Uterus (tissue), 2 donors: ENCODE results near the gene IQCE.

Experiments used
- POLR2A ChIP-seq, 2 donors: fragments of 450-650 bp; IDR thresholded peaks; one replicate each; pipeline ENCODE4 v1.6.1; 2016; ENCODE audit warnings: antibody characterized with exemption in 2 of 2, mild to moderate bottlenecking in 1 of 2, moderate library complexity in 1 of 2
- TF ChIP-seq, protein P1 (sequence below), 4 experiments: fragments of 200-600 bp in 2 of 4; fragments of 450-650 bp in 2 of 4; sonication (generic) in 2 of 4; IDR thresholded peaks; one replicate each; pipeline ENCODE4 v1.5.1; 2016 to 2019; ENCODE audit warnings: antibody characterized with exemption in 4 of 4, mild to moderate bottlenecking in 2 of 4, moderate library complexity in 1 of 4

DNA sequence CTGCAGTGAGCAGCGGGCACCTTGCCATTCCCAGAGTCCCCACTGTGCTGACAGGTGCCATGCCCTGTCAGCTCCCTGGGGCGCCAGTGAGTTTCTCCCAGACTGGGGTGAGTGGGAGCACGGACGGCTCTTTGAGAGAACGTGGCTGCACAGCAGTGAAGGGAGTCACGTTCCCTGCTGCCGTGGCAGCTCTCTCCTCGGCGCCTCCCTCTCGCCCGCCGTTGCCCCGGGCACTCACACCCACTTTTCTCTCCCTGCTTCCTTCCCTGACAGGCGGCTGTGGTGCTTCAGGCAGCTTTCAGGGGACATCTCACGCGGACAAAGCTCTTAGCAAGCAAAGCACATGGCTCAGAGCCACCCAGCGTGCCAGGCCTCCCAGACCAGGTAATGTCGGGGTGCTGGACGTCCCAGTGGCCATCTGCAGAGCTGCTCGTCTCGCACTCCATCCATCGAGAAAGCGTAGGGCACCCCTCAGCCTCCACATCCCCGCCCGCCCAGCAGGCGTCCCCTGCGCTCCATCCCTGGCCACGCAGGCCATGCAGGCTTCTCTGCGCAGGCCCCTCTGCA is 45.9 kb downstream of the IQCE start:
- TF ChIP-seq, protein P1, sequence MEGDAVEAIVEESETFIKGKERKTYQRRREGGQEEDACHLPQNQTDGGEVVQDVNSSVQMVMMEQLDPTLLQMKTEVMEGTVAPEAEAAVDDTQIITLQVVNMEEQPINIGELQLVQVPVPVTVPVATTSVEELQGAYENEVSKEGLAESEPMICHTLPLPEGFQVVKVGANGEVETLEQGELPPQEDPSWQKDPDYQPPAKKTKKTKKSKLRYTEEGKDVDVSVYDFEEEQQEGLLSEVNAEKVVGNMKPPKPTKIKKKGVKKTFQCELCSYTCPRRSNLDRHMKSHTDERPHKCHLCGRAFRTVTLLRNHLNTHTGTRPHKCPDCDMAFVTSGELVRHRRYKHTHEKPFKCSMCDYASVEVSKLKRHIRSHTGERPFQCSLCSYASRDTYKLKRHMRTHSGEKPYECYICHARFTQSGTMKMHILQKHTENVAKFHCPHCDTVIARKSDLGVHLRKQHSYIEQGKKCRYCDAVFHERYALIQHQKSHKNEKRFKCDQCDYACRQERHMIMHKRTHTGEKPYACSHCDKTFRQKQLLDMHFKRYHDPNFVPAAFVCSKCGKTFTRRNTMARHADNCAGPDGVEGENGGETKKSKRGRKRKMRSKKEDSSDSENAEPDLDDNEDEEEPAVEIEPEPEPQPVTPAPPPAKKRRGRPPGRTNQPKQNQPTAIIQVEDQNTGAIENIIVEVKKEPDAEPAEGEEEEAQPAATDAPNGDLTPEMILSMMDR (IDR thresholded peaks at IDR 0.05): no peak
- TF ChIP-seq POLR2A (IDR thresholded peaks at IDR 0.05): no peak
